MM.1S (cell line): ENCODE data around the gene KLHL21.

Experiments
- DNase-seq: peaks from one replicate; pipeline ENCODE4 v3.0.0-alpha.2; 2015
- H2AFZ ChIP-seq: fragments of 300-600 bp; sonication (generic); 2 replicates; pipeline ENCODE4 v1.6.0; 2016; ENCODE audit warnings: antibody characterized with exemption, low read length
- H3F3A ChIP-seq: fragments of 300-600 bp; sonication (generic); 2 replicates; pipeline ENCODE4 v1.6.1; 2016; ENCODE audit warnings: mild to moderate bottlenecking, antibody characterized with exemption, low read length, moderate library complexity, mixed read lengths; ENCODE audit not compliant: insufficient read depth
- H3K27ac ChIP-seq: fragments of 300-600 bp; sonication (generic); 2 replicates; pipeline ENCODE4 v1.5.1; 2016; ENCODE audit warnings: mild to moderate bottlenecking, low read length
- H3K27me3 ChIP-seq: fragments of 300-600 bp; sonication (generic); replicated peaks from 2 replicates; pipeline ENCODE4 v1.6.0; 2016; ENCODE audit warnings: low read length; ENCODE audit not compliant: insufficient read depth
- H3K36me3 ChIP-seq: fragments of 300-600 bp; sonication (generic); replicated peaks from 2 replicates; pipeline ENCODE4 v1.6.1; 2016; ENCODE audit warnings: mild to moderate bottlenecking, low read length, mixed read lengths; ENCODE audit not compliant: insufficient read depth
- H3K4me1 ChIP-seq: fragments of 300-600 bp; sonication (generic); 2 replicates; pipeline ENCODE4 v1.6.1; 2016; ENCODE audit warnings: low read length, mixed read lengths
- H3K4me2 ChIP-seq: fragments of 300-600 bp; sonication (generic); 2 replicates; pipeline ENCODE4 v1.6.0; 2016; ENCODE audit warnings: low read depth, low read length
- H3K4me3 ChIP-seq: fragments of 300-600 bp; sonication (generic); 2 replicates; pipeline ENCODE4 v1.5.1; 2016; ENCODE audit warnings: low read length, mixed read lengths
- H3K79me2 ChIP-seq: fragments of 300-600 bp; sonication (generic); 2 replicates; pipeline ENCODE4 v1.6.1; 2016; ENCODE audit warnings: mixed run types, low read length, mixed read lengths
- H3K9ac ChIP-seq: fragments of 300-600 bp; sonication (generic); 2 replicates; pipeline ENCODE4 v1.6.1; 2016; ENCODE audit warnings: low read length, mixed read lengths
- H3K9me2 ChIP-seq: fragments of 300-600 bp; sonication (generic); replicated peaks from 2 replicates; pipeline ENCODE4 v1.6.1; 2016; ENCODE audit warnings: mild to moderate bottlenecking, low read length, mixed read lengths; ENCODE audit not compliant: insufficient read depth
- H3K9me3 ChIP-seq: fragments of 300-600 bp; sonication (generic); replicated peaks from 2 replicates; pipeline ENCODE4 v1.6.1; 2016; ENCODE audit warnings: mild to moderate bottlenecking, low read length, mixed read lengths; ENCODE audit not compliant: insufficient read depth
- H4K20me1 ChIP-seq: fragments of 300-600 bp; sonication (generic); 2 replicates; pipeline ENCODE4 v1.6.1; 2016; ENCODE audit warnings: mild to moderate bottlenecking, low read length, moderate library complexity, mixed read lengths; ENCODE audit not compliant: insufficient read depth
- EZH2 ChIP-seq: fragments of 300-600 bp; sonication (generic); optimal IDR thresholded peaks from 2 replicates; pipeline ENCODE3; 2017; ENCODE audit warnings: low read depth, mild to moderate bottlenecking, antibody characterized with exemption, low read length, mixed read lengths
- EZH2phosphoT487 ChIP-seq: fragments of 300-600 bp; sonication (generic); IDR thresholded peaks from 2 replicates; pipeline ENCODE4 v1.6.1; 2018; ENCODE audit warnings: antibody characterized with exemption, low read length
- TF ChIP-seq, protein P1 (sequence below): fragments of 300-600 bp; sonication (generic); IDR thresholded peaks from 2 replicates; pipeline ENCODE4 v1.5.1; 2016; ENCODE audit warnings: antibody characterized with exemption, low read length, mixed read lengths

KLHL21 gene

DNA sequence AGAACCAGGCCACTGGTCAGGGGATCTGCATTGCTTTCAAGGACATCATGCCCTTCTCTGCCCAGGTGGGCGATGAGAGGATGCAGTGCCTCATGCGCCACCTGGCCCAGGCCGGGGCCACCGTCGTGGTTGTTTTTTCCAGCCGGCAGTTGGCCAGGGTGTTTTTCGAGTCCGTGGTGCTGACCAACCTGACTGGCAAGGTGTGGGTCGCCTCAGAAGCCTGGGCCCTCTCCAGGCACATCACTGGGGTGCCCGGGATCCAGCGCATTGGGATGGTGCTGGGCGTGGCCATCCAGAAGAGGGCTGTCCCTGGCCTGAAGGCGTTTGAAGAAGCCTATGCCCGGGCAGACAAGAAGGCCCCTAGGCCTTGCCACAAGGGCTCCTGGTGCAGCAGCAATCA lies 27.9 kb downstream of the KLHL21 start:
- Histone ChIP-seq H3K9me3 (no peaks in the 10 kb centered on the region), H3K4me1 (peaks cover 5% of the 10 kb centered on the region), H3K79me2 (no peaks in the 10 kb centered on the region), H3F3A (no peaks in the 10 kb centered on the region), H3K4me3 (no peak overlapping the region), H4K20me1 (no peaks in the 10 kb centered on the region), H3K27me3 (peaks cover 16% of the 10 kb centered on the region), H3K36me3 (no peaks in the 10 kb centered on the region), H3K9ac (no peak overlapping the region), H2AFZ (no peak overlapping the region), H3K27ac (no peak overlapping the region), H3K4me2 (no peak overlapping the region), H3K9me2 (no peaks in the 10 kb centered on the region)
- TF ChIP-seq, protein P1, sequence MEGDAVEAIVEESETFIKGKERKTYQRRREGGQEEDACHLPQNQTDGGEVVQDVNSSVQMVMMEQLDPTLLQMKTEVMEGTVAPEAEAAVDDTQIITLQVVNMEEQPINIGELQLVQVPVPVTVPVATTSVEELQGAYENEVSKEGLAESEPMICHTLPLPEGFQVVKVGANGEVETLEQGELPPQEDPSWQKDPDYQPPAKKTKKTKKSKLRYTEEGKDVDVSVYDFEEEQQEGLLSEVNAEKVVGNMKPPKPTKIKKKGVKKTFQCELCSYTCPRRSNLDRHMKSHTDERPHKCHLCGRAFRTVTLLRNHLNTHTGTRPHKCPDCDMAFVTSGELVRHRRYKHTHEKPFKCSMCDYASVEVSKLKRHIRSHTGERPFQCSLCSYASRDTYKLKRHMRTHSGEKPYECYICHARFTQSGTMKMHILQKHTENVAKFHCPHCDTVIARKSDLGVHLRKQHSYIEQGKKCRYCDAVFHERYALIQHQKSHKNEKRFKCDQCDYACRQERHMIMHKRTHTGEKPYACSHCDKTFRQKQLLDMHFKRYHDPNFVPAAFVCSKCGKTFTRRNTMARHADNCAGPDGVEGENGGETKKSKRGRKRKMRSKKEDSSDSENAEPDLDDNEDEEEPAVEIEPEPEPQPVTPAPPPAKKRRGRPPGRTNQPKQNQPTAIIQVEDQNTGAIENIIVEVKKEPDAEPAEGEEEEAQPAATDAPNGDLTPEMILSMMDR, result no peak
- TF ChIP-seq EZH2phosphoT487 (no peak), EZH2 (no peak)
- DNase-seq, result no peak

DNA sequence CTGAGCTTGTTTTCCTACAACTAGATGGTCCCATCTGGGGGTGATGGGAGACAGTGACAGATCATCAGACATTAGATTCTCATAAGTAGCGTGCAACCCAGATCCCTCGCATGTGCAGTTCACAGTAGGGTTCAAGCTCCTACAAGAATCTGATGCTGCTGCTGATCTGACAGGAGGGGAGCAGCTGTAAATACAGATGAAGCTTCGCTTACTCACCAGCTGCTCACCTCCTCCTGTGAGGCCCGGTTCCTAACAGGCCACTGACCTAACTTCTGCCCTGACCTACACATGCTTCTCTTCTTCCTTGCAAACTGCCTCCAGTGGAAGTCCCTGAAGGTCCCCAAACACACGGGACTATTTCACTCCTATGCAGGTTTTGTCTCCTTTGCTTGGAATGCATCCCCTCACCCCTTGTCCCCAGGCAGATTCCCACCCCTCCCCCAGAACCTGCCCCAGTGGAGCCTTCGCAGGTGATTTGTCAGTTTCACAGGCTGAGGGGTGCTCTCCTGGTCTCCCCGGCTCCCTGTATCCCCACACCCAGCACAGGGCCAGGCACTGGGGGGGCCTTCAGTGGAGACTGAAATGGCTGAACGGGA lies 28.5 kb downstream of the KLHL21 start:
- no peaks in the 10 kb centered on the region for H3K36me3 ChIP-seq
- no peak overlapping the region for H3K27ac ChIP-seq
- TF ChIP-seq, protein P1, result no peak
- TF ChIP-seq EZH2 (no peak), EZH2phosphoT487 (no peak)
- no peaks in the 10 kb centered on the region for H3F3A ChIP-seq
- no peaks in the 10 kb centered on the region for H3K9me3 ChIP-seq
- peaks cover 22% of the 10 kb centered on the region for H3K27me3 ChIP-seq
- H3K4me3 ChIP-seq, result no peak overlapping the region
- H2AFZ ChIP-seq, result no peak overlapping the region
- DNase-seq, result no peak
- H4K20me1 ChIP-seq, result no peaks in the 10 kb centered on the region
- 0 out of 2 replicates have a peak, but pooled peaks cover under 1% of the 10 kb centered on the region for H3K4me1 ChIP-seq
- no peaks in the 10 kb centered on the region for H3K9me2 ChIP-seq
- no peak overlapping the region for H3K9ac ChIP-seq
- H3K79me2 ChIP-seq, result no peaks in the 10 kb centered on the region
- no peak overlapping the region for H3K4me2 ChIP-seq

DNA sequence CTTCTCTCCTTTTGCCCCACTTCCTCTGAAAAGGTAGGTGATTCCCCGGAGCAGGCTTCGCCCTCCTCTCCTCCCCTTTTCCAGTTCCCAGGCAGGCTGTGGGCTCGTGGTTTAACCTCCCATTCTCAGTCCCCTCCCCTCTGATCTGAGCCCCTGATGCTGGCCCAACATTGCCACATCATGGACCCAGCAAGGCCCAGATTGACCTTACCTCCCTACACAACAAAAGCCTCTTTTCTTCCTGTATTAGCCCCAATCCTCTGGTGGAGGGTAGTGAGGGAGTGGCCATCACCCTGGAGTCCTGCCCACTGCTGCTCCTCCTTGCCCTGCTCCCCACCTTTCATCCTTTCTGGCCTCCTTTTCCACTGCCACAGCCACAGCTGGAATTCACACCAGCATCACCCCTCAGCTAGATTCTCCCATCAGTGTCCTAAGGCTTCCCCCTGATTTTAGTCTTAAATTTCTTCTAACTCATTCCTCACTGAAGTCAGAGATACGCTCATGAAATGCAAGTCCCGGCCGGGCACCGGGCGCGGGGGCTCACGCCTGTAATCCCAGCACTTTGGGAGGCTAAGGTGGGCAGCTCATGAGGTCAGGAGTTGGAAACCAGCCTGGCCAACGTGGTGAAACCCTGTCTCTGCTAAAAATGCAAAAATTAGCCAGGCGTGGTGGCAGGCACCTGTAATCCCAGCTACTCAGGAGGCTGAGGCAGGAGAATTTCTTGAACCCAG lies 29.9 kb downstream of the KLHL21 start:
- no peak for DNase-seq
- H3F3A ChIP-seq, result no peaks in the 10 kb centered on the region
- H3K27me3 ChIP-seq, result peaks cover 25% of the 10 kb centered on the region
- H2AFZ ChIP-seq, result no peak overlapping the region
- no peaks in the 10 kb centered on the region for H3K9me3 ChIP-seq
- TF ChIP-seq, protein P1, result no peak
- TF ChIP-seq EZH2, result no peak
- no peaks in the 10 kb centered on the region for H3K4me1 ChIP-seq
- H3K27ac ChIP-seq, result no peak overlapping the region
- H3K9ac ChIP-seq, result no peak overlapping the region
- no peaks in the 10 kb centered on the region for H3K79me2 ChIP-seq
- no peak overlapping the region for H3K4me3 ChIP-seq
- H3K36me3 ChIP-seq, result no peaks in the 10 kb centered on the region
- H3K9me2 ChIP-seq, result no peaks in the 10 kb centered on the region
- no peaks in the 10 kb centered on the region for H4K20me1 ChIP-seq
- H3K4me2 ChIP-seq, result no peak overlapping the region
